ENCODE data around the gene C15orf39. TPM values are rescaled to one million over a fixed set of nuclear protein-coding genes. Genes with fewer than 3 reads are reported as not detected.
A peak's percentile ranks its signal among the peaks of the same experiment; 100 is the strongest.

The C15orf39 gene
- total and polyA plus RNA-seq, 9 of the 15 experiments (the other 6 are each of a cell fraction or from before 2014, with no cell fraction given), result 0.31 to 29.8 (median 4.4) TPM

- TF ChIP-seq, protein P1, sequence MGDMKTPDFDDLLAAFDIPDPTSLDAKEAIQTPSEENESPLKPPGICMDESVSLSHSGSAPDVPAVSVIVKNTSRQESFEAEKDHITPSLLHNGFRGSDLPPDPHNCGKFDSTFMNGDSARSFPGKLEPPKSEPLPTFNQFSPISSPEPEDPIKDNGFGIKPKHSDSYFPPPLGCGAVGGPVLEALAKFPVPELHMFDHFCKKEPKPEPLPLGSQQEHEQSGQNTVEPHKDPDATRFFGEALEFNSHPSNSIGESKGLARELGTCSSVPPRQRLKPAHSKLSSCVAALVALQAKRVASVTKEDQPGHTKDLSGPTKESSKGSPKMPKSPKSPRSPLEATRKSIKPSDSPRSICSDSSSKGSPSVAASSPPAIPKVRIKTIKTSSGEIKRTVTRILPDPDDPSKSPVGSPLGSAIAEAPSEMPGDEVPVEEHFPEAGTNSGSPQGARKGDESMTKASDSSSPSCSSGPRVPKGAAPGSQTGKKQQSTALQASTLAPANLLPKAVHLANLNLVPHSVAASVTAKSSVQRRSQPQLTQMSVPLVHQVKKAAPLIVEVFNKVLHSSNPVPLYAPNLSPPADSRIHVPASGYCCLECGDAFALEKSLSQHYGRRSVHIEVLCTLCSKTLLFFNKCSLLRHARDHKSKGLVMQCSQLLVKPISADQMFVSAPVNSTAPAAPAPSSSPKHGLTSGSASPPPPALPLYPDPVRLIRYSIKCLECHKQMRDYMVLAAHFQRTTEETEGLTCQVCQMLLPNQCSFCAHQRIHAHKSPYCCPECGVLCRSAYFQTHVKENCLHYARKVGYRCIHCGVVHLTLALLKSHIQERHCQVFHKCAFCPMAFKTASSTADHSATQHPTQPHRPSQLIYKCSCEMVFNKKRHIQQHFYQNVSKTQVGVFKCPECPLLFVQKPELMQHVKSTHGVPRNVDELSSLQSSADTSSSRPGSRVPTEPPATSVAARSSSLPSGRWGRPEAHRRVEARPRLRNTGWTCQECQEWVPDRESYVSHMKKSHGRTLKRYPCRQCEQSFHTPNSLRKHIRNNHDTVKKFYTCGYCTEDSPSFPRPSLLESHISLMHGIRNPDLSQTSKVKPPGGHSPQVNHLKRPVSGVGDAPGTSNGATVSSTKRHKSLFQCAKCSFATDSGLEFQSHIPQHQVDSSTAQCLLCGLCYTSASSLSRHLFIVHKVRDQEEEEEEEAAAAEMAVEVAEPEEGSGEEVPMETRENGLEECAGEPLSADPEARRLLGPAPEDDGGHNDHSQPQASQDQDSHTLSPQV (IDR thresholded peaks at IDR 0.05), result 0 out of 2 replicates have a peak, but pooled peaks have one; percentile 19
- TF ChIP-seq HLTF (IDR thresholded peaks at IDR 0.05) (no peak), ZFX (CRISPR knock-in tag; IDR thresholded peaks at IDR 0.05) (peak; percentile 96), MGA (IDR thresholded peaks at IDR 0.05) (peak; percentile 20), MNT (conservative IDR thresholded peaks at IDR 0.05) (peak; percentile 63 to 81; a peak in 3 of 4 replicates), NRF1 (conservative IDR thresholded peaks at IDR 0.05 in 1 of 2, IDR thresholded peaks at IDR 0.05 in 1 of 2) (peak; percentile 55 to 68), EGR1 (conservative IDR thresholded peaks at IDR 0.05) (0 out of 2 replicates have a peak, but pooled peaks have one; percentile 21), ZNF644 (tag; IDR thresholded peaks at IDR 0.05; ENCODE audit: low read depth) (no peak), HMGN3 (IDR thresholded peaks at IDR 0.05; ENCODE audit: borderline replicate concordance, extremely low read depth, insufficient read length, low read depth, low read length) (peak; percentile 64), ZNF24 (IDR thresholded peaks at IDR 0.05) (peak; percentile 22; the same call in 1 of the 2 replicates)
Observed at GRCh38 chr15:75201616-75202250, at the start of gene C15orf39 (continued).
